Colon (tissue), 2 donors: Measurements from ENCODE around the gene RHBDD2.
"Not testable (repeated sequence)": the region's sequence is repeated elsewhere in the genome, so short reads cannot be mapped to it uniquely, and the experiment has no call there.

ENCODE experiments used
- FAIRE-seq: peaks from 2 replicates; lab custom pipeline; 2012; peaks lifted over from hg19 to GRCh38; lab: Jason Lieb, UNC
- donor health status: control.
- donor health status: control.

The RHBDD2 gene

GRCh38 chr7:75889223-75889825 lies 10.5 kb downstream of the RHBDD2 start:
- no peak for FAIRE-seq

GRCh38 chr7:75889826-75890225 lies 11.0 kb downstream of the RHBDD2 start:
- no peak for FAIRE-seq

GRCh38 chr7:75891237-75891636 lies 12.4 kb downstream of the RHBDD2 start:
- not testable (repeated sequence) for FAIRE-seq

- no peak for FAIRE-seq
Observed at GRCh38 chr7:75891815-75892411, 13.1 kb downstream of the RHBDD2 start.

- no peak for FAIRE-seq
Observed at GRCh38 chr7:75892634-75893272, 13.9 kb downstream of the RHBDD2 start.

GRCh38 chr7:75896803-75897327 lies 18.0 kb downstream of the RHBDD2 start:
- FAIRE-seq: no peak

- no peak for FAIRE-seq
Observed at GRCh38 chr7:75900617-75901315, 21.9 kb downstream of the RHBDD2 start.

- FAIRE-seq: no peak
Observed at GRCh38 chr7:75905785-75906604, 27.2 kb downstream of the RHBDD2 start.

GRCh38 chr7:75906991-75907667 lies 28.3 kb downstream of the RHBDD2 start:
- no peak for FAIRE-seq

- not testable (repeated sequence) for FAIRE-seq
Observed at GRCh38 chr7:75907668-75908039, 28.8 kb downstream of the RHBDD2 start.

- FAIRE-seq: no peak
Observed at GRCh38 chr7:75909521-75910132, 30.8 kb downstream of the RHBDD2 start.

GRCh38 chr7:75911186-75911585 lies 32.4 kb downstream of the RHBDD2 start:
- FAIRE-seq: not testable (repeated sequence)

- FAIRE-seq: no peak
Observed at GRCh38 chr7:75913437-75913836, 34.6 kb downstream of the RHBDD2 start.

- no peak for FAIRE-seq
Observed at GRCh38 chr7:75914169-75914654, 35.4 kb downstream of the RHBDD2 start.

GRCh38 chr7:75914655-75915415 lies 36.0 kb downstream of the RHBDD2 start, which contains the start of gene POR:
Gene POR (plus strand): TSS chr7:75915155. CDS start chr7:75954002, 38,847 bp downstream.
- no peak for FAIRE-seq

- no peak for FAIRE-seq
Observed at GRCh38 chr7:75915416-75916156, 36.8 kb downstream of the RHBDD2 start.

- no peak for FAIRE-seq
Observed at GRCh38 chr7:75916259-75916658, 37.4 kb downstream of the RHBDD2 start.

- FAIRE-seq: no peak
Observed at GRCh38 chr7:75916685-75917634, 38.1 kb downstream of the RHBDD2 start.
